ENCODE data around the gene MR1. TPM values are rescaled to one million over a fixed set of nuclear protein-coding genes. Genes with fewer than 3 reads are reported as not detected.

MR1 gene
- total RNA-seq, 3 donors from 2014 or later, result 3.3 to 14.6 (median 7.4) TPM

GRCh38 chr1:181002582-181003172 lies 31.1 kb upstream of the MR1 start:
- no peak for DNase-seq
- intact Hi-C loops (cut with DNase I, micrococcal nuclease), result no loop called here
- Histone ChIP-seq H3K9me3 (no peaks in the 10 kb centered on the region), H3K36me3 (ENCODE audit: low read depth) (no peaks in the 10 kb centered on the region), H3K4me1 (ENCODE audit: low read depth) (no peaks in the 10 kb centered on the region), H3K4me3 (no peak overlapping the region)
- no peak for ATAC-seq
- TF ChIP-seq CTCF (IDR thresholded peaks at IDR 0.05), result no peak

- Histone ChIP-seq H3K9me3 (no peaks in the 10 kb centered on the region), H3K4me1 (ENCODE audit: low read depth) (no peaks in the 10 kb centered on the region), H3K36me3 (ENCODE audit: low read depth) (no peaks in the 10 kb centered on the region), H3K4me3 (no peak overlapping the region)
- ATAC-seq (no peak), DNase-seq (no peak)
- intact Hi-C loops (cut with DNase I, micrococcal nuclease), result no loop called here
- no peak for TF ChIP-seq CTCF (IDR thresholded peaks at IDR 0.05)
Measured at GRCh38 chr1:181010789-181011188, 23.0 kb upstream of the MR1 start.

DNA sequence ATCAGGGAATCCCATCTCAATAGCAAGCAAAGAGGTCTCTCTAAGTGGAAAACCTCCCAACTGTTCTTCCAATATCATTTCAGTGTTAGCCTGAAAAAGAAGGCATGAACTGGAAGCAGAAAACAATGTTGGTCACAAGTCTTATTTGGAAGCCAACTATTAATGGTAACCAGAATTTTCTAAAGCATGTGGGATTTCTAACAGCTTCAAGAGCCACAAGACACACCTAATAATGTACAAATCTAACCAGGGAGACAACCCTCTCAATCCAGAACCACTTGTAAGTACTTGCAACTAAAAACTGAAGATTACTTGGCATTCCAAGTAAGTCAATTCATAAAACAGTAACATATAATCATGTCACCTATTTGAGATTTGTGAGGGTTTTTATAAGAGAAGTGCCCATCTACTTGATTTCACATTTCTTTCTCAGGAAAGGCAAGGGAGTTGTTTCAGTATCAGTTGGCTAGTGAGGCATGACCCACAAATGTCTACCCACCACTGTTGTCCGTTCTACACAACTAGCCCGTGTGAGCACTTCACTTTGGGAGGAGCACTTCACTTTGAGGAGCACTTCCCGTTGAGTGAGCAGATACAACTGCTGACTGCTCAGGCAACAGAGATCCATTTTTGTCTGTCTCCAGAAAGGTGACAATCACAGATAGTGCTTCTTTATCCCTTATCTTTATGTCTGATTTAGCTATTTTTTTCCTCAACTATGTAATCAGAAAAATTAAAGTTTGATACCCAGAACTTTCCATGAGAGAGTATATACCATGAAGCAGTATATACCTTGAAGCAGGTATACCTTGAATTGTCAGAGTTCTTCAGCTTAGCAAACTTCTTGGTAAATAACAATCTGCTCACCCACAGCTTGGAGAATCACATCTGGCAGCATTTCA lies 22.2 kb upstream of the MR1 start:
- Histone ChIP-seq H3K4me1 (ENCODE audit: low read depth) (no peaks in the 10 kb centered on the region), H3K9me3 (no peaks in the 10 kb centered on the region), H3K4me3 (no peak overlapping the region), H3K36me3 (ENCODE audit: low read depth) (no peaks in the 10 kb centered on the region)
- ATAC-seq (no peak), DNase-seq (no peak)
- intact Hi-C loops (cut with DNase I, micrococcal nuclease), result no loop called here
- no peak for TF ChIP-seq CTCF (IDR thresholded peaks at IDR 0.05)

DNA sequence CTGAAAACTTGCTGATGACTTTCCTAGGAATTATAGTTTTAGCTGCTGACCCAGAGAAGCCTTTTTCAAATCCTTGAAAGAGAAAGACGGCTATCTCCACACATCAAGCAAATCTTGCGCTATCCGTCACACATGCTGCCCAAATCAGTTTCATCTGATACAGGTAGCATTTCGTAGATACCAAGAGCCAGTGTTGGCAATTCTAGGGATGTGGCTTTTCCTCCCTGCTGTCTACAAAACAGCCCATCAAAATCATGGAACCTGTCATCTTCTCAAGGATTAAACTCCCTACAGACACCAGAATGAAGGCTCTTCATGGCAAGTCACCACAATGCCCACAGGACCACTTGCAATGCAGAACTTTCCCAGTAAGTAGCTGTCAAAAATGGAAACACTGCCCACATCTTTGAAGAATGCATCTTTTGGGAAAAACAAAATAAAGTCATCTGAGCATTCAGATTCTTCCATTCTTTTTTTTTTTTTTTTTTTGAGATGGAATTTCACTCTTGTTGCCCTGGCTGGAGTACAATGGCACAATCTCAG lies 21.5 kb upstream of the MR1 start:
- no peak for DNase-seq
- Histone ChIP-seq H3K9me3 (no peaks in the 10 kb centered on the region), H3K4me3 (no peak overlapping the region), H3K36me3 (ENCODE audit: low read depth) (no peaks in the 10 kb centered on the region), H3K4me1 (ENCODE audit: low read depth) (no peaks in the 10 kb centered on the region)
- intact Hi-C loops (cut with DNase I, micrococcal nuclease), result no loop called here
- TF ChIP-seq CTCF (IDR thresholded peaks at IDR 0.05), result no peak
- ATAC-seq, result no peak

GRCh38 chr1:181013144-181013543 lies 20.6 kb upstream of the MR1 start:
- H3K4me1 ChIP-seq (ENCODE audit: low read depth), result no peaks in the 10 kb centered on the region
- intact Hi-C loops (cut with DNase I, micrococcal nuclease), result no loop called here
- no peak overlapping the region for H3K4me3 ChIP-seq
- no peak for TF ChIP-seq CTCF (IDR thresholded peaks at IDR 0.05)
- no peaks in the 10 kb centered on the region for H3K36me3 ChIP-seq (ENCODE audit: low read depth)
- no peaks in the 10 kb centered on the region for H3K9me3 ChIP-seq
- ATAC-seq, result no peak
- peak in 1 of 3 donors; percentile 19 for DNase-seq

Data from mucosa of descending colon (tissue), 3 donors.